Stimulated activated naive CD8-positive, alpha-beta T cell treated with anti-CD3 and anti-CD28 coated beads, Interleukin-15, Interleukin-2, amounts not matched to agents 100 ng/mL and 50 ng/mL, for 24 hours (primary cell): ENCODE measurements around the gene PRKX.
"Not testable (repeated sequence)": the region's sequence is repeated elsewhere in the genome, so short reads cannot be mapped to it uniquely, and the experiment has no call there.

Experiments used
- H3K27ac Mint-ChIP-seq: one replicate; pipeline ENCODE4 v1.8.0; 2021; ENCODE audit warnings: mild to moderate bottlenecking, mixed read lengths
- H3K27me3 Mint-ChIP-seq: one replicate; pipeline ENCODE4 v1.8.0; 2021; ENCODE audit warnings: mixed read lengths
- H3K36me3 Mint-ChIP-seq: one replicate; pipeline ENCODE4 v1.8.0; 2021; ENCODE audit warnings: low read depth, mixed read lengths
- H3K4me1 Mint-ChIP-seq: one replicate; pipeline ENCODE4 v1.8.0; 2021; ENCODE audit warnings: low read depth, mixed read lengths
- H3K4me3 Mint-ChIP-seq: one replicate; pipeline ENCODE4 v1.8.0; 2021; ENCODE audit warnings: mild to moderate bottlenecking, mixed read lengths
- H3K9me3 Mint-ChIP-seq: one replicate; pipeline ENCODE4 v1.8.0; 2021; ENCODE audit warnings: mixed read lengths

Gene PRKX

DNA sequence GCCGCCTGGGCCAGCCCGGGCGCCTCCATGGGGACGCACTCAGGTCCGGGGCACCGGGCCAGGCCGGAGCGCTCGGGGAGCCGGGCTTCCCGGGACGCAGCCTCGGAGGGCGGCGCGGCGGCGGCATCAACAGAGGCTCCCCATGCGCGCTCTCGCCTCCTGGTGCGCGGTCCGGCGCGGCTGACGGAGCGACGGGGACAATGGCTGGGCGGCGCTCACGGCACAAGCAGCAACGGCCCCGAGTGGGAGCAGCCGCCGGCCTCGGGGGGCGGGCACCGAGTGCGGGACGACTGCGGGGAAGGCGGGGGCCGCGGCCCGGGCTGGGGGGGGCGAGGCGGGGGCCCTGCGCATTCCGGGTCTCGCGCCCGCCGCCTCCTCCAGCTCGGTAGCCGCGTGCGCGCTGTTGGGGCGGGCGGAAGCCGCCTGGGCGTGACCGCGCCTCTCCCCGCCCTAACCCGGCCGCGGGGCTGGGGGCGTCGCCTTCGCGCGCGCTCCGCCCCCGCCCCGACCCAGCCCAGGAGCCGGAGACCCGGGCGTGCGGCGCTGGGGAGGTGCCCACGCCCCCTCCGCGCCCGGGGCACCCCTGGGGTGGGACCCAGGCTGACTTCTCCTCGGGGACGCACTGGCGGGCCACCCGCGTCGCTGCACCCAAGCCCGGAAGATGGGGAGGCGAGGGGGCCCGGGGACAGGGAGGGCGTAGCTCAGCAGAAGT, at the start of gene PRKX:
Gene PRKX, minus strand, starts transcription at position 425 of the 712 bp plus-strand sequence. Its CDS starts 396 bp downstream, at position 29.
- Mint-ChIP-seq H3K4me3 (peak within 1 kb of the TSS; percentile 97), H3K4me1 (peaks cover 13% of the 10 kb centered on the region), H3K36me3 (no peaks in the 10 kb centered on the region), H3K9me3 (no peaks in the 10 kb centered on the region), H3K27me3 (no peaks in the 10 kb centered on the region), H3K27ac (peak within 1 kb of the TSS; percentile 94)

DNA sequence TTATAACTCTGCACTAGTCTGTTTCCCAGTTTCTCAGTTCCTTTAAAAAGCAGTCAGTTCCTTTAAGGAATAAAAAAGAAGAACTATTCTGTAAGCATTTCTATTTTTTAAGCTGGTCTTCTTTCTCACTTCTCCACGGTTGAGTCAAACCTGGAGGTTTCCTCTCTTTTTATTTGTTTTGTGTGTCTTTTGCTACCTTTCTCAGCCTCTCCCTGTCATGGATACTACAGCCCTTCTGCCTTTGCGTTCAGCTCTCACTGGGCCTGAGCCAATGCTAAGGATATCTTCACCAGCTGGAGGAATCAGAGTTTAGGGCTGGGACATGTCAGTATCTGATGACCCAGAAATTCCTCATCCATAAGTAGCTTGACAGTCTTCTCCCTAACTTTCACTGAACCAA, 49.7 kb upstream of the PRKX start:
- no peaks in the 10 kb centered on the region for H3K36me3 Mint-ChIP-seq
- no peak overlapping the region for H3K27ac Mint-ChIP-seq
- no peaks in the 10 kb centered on the region for H3K4me1 Mint-ChIP-seq
- H3K9me3 Mint-ChIP-seq = peaks cover 5% of the 10 kb centered on the region
- H3K27me3 Mint-ChIP-seq = peaks cover 12% of the 10 kb centered on the region
- H3K4me3 Mint-ChIP-seq = no peak overlapping the region

DNA sequence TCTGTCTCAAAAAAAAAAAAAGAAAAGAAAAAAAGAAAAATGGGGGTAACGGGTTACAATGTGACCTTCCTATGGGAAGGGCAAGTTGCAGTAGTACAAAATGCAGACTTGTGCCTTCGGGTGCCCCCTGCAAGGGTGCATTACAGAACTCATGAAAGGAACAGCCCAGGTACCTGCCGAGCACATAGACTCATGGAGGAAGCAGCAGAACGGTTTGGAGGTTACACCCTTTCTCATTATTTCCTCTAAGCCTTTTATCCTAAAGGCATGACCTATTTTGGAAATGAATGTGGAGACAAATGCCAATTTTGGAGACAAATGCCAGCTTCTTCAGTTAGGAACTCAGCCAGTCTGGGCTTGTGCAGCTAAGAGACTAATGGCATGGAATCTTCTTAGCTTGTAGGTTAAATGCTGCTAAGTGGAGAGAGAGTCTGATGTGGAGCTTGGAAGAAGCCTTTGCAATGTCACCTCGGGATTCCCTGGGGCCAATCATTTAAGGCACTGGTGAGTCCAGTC, 44.1 kb upstream of the PRKX start:
- Mint-ChIP-seq H3K9me3 (no peaks in the 10 kb centered on the region), H3K27me3 (no peaks in the 10 kb centered on the region), H3K4me1 (no peaks in the 10 kb centered on the region), H3K36me3 (no peaks in the 10 kb centered on the region), H3K4me3 (no peak overlapping the region), H3K27ac (no peak overlapping the region)

DNA sequence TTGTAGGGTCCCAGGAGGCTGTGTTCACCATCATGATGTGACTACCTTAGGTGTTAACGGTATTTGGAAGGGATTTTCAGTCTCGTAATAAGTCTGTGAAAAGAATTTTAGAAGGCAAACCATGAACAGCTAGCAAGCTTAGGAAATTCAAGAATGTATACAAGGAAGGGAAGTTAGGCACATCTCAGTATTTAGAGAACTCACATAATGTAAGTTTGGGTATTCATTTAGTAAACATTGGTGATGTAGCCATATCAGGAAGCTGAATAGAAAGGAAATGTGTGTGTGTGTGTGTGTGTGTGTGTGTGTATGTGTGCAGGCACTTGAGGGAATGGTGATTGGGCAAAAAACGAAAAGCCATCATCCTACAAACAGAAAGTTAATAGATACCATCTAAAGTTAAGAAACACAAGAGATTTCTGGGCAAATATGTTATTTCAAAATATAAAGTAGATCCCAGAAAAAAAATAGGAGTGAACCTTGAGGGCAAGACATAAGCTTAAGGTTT, 34.7 kb upstream of the PRKX start:
- Mint-ChIP-seq H3K27me3 (no peaks in the 10 kb centered on the region), H3K4me3 (no peak overlapping the region), H3K27ac (no peak overlapping the region), H3K9me3 (no peaks in the 10 kb centered on the region), H3K4me1 (peaks cover 23% of the 10 kb centered on the region), H3K36me3 (no peaks in the 10 kb centered on the region)

DNA sequence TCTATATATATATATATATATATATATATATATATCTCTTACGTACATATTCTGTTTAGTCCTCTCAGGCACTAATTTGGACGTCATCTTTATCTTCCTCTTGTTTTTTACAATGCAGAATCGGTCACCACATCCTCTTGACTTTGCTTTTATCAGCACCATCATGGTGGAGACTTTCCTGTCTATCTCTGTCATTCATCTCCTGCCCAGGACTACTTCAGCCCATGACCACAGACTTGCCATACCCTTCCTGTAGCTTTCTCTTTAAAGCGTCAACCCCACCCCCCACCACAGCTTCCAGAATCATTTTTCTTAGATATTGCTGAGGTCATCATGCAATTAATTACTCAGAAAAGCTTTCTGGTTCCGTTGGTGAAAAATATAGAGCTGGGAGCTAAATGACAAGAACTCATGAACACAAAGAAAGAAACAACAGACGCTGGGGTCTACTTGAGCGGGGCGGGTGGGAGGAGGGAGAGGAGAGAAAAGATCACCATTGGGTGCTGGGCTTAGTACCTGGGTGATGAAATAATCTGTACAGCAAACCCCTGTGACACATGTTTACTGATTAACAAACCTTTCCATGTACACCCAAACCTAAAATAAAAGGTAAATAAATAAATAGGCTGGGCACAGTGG, 30.5 kb upstream of the PRKX start:
- Mint-ChIP-seq H3K27me3 (no peaks in the 10 kb centered on the region), H3K4me3 (peak overlapping the region; percentile 70), H3K27ac (peak overlapping the region; percentile 90), H3K9me3 (no peaks in the 10 kb centered on the region), H3K36me3 (no peaks in the 10 kb centered on the region), H3K4me1 (peaks cover 26% of the 10 kb centered on the region)

DNA sequence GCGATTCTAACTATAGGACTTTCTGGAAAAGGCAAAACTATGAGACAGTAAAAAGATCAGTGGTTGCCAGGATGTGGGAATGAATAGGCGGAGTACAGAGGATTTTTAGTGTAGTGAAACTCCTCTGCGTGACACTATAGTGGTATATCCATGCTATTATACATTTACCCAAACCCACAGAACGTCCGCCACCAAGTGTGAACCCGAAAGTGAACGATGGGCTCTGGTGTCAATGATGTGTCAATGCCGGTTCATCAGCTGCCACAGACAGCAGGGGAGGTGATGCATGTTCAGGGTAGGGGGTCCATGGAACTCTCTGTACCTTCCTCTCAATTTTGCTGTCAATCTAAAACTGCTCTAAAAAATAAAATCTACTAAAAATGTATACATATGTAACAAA, 27.5 kb upstream of the PRKX start:
- not testable (repeated sequence) for H3K4me3 Mint-ChIP-seq, H3K9me3 Mint-ChIP-seq, H3K27ac Mint-ChIP-seq, H3K27me3 Mint-ChIP-seq, H3K36me3 Mint-ChIP-seq
- peaks cover 29% of the 10 kb centered on the region for H3K4me1 Mint-ChIP-seq

DNA sequence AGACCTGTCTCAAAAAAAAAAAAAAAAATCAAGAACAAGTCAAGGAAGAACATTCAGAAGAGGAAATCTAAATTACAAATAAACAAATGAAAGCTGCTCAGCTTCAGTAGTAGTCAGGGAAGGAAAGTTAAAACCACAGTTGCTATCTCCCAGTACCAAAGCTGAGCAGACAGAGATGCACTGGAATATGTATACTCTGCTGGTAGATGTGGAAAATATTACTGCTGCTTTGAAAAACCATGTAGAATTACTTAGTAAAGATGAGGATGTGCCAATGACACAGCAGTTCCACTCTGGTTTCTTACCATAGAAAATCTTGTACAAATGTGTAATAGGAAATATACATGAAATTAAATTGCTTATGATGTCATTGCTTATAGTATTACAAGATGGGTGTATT, 25.1 kb upstream of the PRKX start:
- Mint-ChIP-seq H3K4me1 (peaks cover 19% of the 10 kb centered on the region), H3K36me3 (no peaks in the 10 kb centered on the region), H3K27me3 (no peaks in the 10 kb centered on the region), H3K9me3 (no peaks in the 10 kb centered on the region), H3K4me3 (peak overlapping the region; percentile 30), H3K27ac (peak overlapping the region; percentile 79)

DNA sequence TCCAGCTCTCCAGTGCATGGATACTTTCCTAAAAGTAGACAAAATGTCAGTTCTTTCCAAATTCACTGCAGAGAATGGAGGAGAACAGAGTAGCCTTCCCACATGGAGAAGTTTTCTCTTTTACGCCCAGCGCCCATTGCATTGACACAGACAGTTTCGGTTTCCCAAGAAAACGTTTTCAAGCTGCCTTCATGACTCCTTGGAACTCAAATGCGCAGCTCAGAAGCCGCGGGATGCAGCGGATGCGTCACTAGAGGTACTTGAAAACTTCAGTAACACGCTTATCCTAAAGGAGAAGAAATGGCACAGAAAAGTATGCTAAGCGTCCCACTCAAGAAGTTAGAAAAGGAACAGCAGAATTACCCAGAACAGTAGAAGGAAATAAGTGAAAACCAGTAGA, 23.1 kb upstream of the PRKX start:
- peaks cover 17% of the 10 kb centered on the region for H3K4me1 Mint-ChIP-seq
- H3K36me3 Mint-ChIP-seq, H3K9me3 Mint-ChIP-seq, H3K27ac Mint-ChIP-seq, H3K27me3 Mint-ChIP-seq, H3K4me3 Mint-ChIP-seq: not testable (repeated sequence)

DNA sequence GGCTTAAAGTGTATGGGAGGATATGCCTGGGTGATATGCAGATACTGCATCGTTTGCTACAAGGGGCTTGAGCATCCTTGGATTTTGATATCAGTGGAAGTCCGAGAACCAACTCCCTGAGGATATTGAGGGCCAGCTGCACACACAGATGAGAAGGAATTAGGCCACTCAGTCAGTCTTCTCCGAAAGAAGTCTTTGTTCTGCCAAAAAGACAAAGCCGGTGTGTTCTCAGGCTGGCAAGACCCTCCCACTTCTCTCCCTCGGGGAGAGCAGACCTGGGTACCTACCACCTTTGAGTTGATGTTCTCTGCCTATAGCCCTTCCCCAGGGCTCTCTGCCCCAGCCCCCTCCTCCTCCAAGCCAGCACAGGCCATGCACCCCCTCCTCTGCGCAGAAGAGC, 22.4 kb upstream of the PRKX start:
- H3K27ac Mint-ChIP-seq, H3K27me3 Mint-ChIP-seq, H3K36me3 Mint-ChIP-seq, H3K4me3 Mint-ChIP-seq, H3K9me3 Mint-ChIP-seq: not testable (repeated sequence)
- peaks cover 17% of the 10 kb centered on the region for H3K4me1 Mint-ChIP-seq

DNA sequence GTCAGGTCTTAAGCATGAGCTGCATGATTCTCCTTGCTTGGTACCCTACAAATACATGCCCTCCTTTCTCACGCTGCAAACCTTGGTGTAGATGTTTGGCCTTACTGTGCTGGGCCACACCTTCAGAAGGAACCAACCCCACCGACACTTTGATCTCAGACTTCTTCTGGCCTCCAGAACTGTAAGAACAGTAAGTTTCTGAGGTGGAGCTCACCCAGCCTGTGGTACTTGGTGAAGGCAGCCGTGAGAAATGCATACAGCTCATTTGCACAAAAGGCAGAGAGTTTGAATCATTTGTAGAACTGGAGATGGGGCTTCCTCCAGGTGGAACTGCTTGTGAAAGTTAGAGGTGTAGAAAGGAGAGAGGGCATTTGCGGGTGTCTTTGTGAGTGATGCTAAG, 21.0 kb upstream of the PRKX start:
- H3K36me3 Mint-ChIP-seq, H3K27me3 Mint-ChIP-seq, H3K27ac Mint-ChIP-seq, H3K9me3 Mint-ChIP-seq, H3K4me3 Mint-ChIP-seq: not testable (repeated sequence)
- peaks cover 17% of the 10 kb centered on the region for H3K4me1 Mint-ChIP-seq

DNA sequence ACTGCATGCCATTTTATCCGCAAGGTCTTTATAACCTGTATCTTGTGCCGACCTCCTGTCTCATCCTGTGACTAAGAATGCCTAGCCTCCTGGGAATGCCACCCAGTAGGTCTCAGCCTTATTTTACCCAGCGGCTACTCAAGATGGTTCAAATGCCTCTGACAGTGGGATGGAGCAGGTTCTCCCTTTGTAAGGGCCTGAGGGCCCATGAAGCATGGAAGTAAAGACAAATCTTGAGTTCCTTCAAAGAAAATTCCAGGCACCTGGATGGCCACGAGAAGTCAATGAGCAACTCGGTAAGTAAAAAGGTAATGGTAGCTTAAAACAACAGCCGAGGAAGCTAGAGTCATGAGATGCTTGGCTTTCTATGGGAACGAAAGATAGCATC, 19.6 kb upstream of the PRKX start:
- H3K4me3 Mint-ChIP-seq = no peak overlapping the region
- peaks cover 6% of the 10 kb centered on the region for H3K4me1 Mint-ChIP-seq
- H3K27ac Mint-ChIP-seq = no peak overlapping the region
- no peaks in the 10 kb centered on the region for H3K9me3 Mint-ChIP-seq
- H3K27me3 Mint-ChIP-seq = no peaks in the 10 kb centered on the region
- no peaks in the 10 kb centered on the region for H3K36me3 Mint-ChIP-seq

DNA sequence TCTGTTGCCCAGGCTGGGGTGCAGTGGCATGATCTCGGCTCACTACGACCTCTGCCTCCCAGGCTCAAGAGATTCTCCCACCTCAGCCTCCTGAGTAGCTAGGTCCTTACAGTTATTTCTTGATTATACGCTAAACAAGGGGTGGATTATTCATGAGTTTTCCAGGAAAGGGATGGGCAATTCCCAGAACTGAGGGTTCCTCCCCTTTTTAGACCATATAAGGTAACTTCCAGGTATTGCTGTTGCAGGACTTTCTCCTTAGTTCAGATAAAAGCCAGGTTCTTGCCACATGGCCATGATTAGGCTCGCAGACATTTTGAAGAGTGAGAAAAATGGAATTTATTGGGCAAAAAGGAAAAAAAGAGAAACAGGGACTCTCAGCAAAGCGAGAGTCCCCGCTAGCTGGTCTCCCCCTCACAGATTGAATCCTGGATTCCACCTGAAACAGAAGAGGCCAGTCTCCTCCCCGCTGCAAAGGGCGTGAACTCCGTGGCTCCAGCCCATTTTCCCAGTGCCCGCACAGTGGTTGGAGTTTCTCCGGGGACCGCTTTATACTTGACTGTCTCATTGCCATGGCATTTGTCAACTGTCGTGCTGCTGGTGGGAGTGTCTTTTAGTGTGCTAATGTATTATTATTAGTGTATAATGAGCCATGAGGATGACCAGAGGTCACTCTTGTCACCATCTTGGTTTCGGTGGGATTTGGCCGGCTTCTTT, 19.0 kb upstream of the PRKX start:
- H3K4me1 Mint-ChIP-seq, H3K27ac Mint-ChIP-seq, H3K36me3 Mint-ChIP-seq: not testable (repeated sequence)

DNA sequence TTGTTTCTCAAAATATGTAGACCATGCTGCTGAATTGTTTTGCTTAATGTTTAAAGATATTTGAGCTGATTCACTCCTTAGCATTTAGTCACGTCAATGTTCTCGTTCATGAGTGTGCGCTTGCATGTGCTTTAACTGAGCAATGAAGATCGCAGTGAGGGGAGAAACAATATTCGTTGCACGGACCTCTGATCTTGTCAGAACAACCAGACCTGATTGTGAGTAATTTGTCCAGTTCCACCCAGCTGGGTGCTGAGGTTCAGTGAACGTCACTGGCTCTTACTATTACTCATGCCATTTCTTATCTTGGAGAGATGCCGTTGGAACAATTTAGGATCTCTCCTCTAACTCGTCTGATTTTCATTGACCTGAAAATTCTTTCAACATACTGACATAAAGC, 15.0 kb upstream of the PRKX start:
- no peaks in the 10 kb centered on the region for H3K9me3 Mint-ChIP-seq
- H3K27ac Mint-ChIP-seq = no peak overlapping the region
- H3K4me1 Mint-ChIP-seq = no peaks in the 10 kb centered on the region
- H3K4me3 Mint-ChIP-seq = no peak overlapping the region
- no peaks in the 10 kb centered on the region for H3K27me3 Mint-ChIP-seq
- H3K36me3 Mint-ChIP-seq = no peaks in the 10 kb centered on the region

More for the DNA sequence above, 19.0 kb upstream of the PRKX start:
- not testable (repeated sequence) for H3K4me3 Mint-ChIP-seq, H3K9me3 Mint-ChIP-seq, H3K27me3 Mint-ChIP-seq

DNA sequence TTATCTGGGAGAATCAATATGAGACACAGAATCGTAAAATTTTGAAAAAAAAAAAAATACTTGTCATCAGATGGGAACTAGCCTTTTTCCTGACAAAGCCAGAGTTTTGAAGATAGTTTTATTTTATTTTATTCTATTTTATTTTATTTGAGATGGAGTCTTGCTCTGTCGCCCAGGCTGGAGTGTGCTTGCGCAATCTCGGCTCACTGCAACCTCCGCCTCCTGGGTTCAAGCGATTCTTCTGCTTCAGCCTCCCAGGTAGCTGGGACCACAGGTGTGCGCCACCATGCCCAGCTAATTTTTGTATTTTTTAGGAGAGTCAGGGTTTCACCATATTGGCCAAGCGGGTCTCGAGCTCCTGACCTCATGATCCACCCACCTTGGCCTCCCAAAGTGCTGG, 10.0 kb upstream of the PRKX start:
- not testable (repeated sequence) for H3K36me3 Mint-ChIP-seq, H3K9me3 Mint-ChIP-seq, H3K27ac Mint-ChIP-seq, H3K4me3 Mint-ChIP-seq, H3K27me3 Mint-ChIP-seq, H3K4me1 Mint-ChIP-seq

DNA sequence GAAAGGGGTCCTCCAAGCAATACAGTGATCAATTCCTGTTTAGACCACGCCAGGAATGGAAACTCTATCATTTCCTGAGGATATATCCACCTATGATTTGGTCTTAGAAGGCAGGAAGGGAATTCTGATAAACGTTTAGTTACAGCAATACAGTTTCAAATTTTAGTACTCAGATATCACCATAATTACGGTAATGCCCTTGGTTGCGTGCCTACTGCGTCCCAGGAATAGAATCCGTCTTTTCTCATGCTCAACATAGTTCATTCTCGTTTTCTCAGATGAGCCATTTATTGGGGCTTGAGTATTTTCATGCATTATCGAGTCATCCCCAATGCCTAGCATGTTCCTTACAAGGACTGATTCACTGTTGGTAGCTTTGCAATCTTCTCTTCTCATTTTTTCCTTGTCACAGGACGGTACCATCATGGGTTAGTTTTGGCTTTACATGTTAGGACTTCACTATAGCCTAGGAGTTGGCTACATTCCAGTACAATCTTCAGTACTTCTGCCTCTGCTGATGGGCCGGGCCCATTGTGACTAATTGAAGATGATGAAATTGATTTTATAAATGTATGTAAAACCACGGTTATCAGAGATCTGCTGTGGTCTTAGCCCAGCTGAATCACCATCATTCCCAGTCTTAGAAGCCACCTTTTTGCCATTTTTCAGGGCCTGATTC, 4.4 kb upstream of the PRKX start:
- H3K36me3 Mint-ChIP-seq = no peaks in the 10 kb centered on the region
- H3K27me3 Mint-ChIP-seq = no peaks in the 10 kb centered on the region
- H3K4me3 Mint-ChIP-seq = no peak overlapping the region
- H3K27ac Mint-ChIP-seq = no peak overlapping the region
- no peaks in the 10 kb centered on the region for H3K4me1 Mint-ChIP-seq
- no peaks in the 10 kb centered on the region for H3K9me3 Mint-ChIP-seq
